ENCODE results near the gene ILDR1.

GRCh38 chr3:122058294-122058693 lies 36.2 kb upstream of the ILDR1 start:
- TF ChIP-seq CTCF (IDR thresholded peaks at IDR 0.05) (no peak), POLR2A (IDR thresholded peaks at IDR 0.05) (no peak)

Measured in adrenal gland (tissue), 5 donors.